HepG2 (cell line): ENCODE data around the gene C1orf21. TPM values are rescaled to one million over a fixed set of nuclear protein-coding genes. Genes with fewer than 3 reads are reported as not detected.

Experiments
- ATAC-seq: fragments of 200-7000 bp; cut with Tn5 transposase; 3 replicates; pipeline ENCODE4 v1.9.1; 2020; ENCODE audit warnings: mild to moderate bottlenecking, moderate library complexity
- BruUV-seq: library from RNA; stranded (reverse); fragments of 400-500 nt; replicated peaks from 2 replicates; lab custom pipeline; 2021; lab: Mats Ljungman, UMichigan
- CTCF ChIA-PET: fragments of 300-600 bp; formaldehyde crosslinking; extraction: SDS; loops from one replicate; lab custom pipeline; 2021; ENCODE audit warnings: low total read pairs, inconsistent platforms, low intra/inter-chr PET ratio; lab: Yijun Ruan, JAX
- POLR2A ChIA-PET: fragments of 350-600 bp; sonication (Branson Sonifier 250); formaldehyde crosslinking; loops from one replicate; lab custom pipeline; 2020; ENCODE audit warnings: antibody characterized with exemption, inconsistent platforms; lab: Yijun Ruan, JAX
- DNase-seq: peaks from one replicate; pipeline ENCODE4 v3.0.0-alpha.2; 2015; ENCODE audit warnings: low spot score
- FAIRE-seq: peaks from 3 replicates; lab custom pipeline; 2011; peaks lifted over from hg19 to GRCh38; lab: Jason Lieb, UNC
- H2AFZ ChIP-seq: one replicate; pipeline ENCODE4 v1.6.1; 2011; ENCODE audit warnings: low read length, inconsistent platforms
- H3K27ac ChIP-seq: fragments of 300-600 bp; 3 replicates; pipeline ENCODE4 v1.8.0; 2011; ENCODE audit warnings: mixed run types, mild to moderate bottlenecking, mixed read lengths, low read length, inconsistent platforms; ENCODE audit not compliant: insufficient read depth; ENCODE audit errors: extremely low read length
- H3K27me3 ChIP-seq, 2 experiments: fragments of 200-600 bp in 1 of 2; 2 replicates in 1 of 2; 3 replicates in 1 of 2; pipeline versions ENCODE4 v1.6.0 to v1.8.0; 2011; ENCODE audit warnings: low read length in 2 of 2, mild to moderate bottlenecking in 2 of 2, moderate library complexity in 2 of 2, inconsistent platforms in 1 of 2; ENCODE audit not compliant: insufficient read depth in 2 of 2, control insufficient read depth in 1 of 2
- H3K36me3 ChIP-seq, 2 experiments: fragments of 200-600 bp in 1 of 2; replicated peaks in 1 of 2; 2 replicates in 1 of 2; 3 replicates in 1 of 2; pipeline versions ENCODE4 v1.5.1 to v1.8.0; 2011; ENCODE audit warnings: low read length in 2 of 2, inconsistent platforms in 1 of 2; ENCODE audit not compliant: insufficient read depth in 2 of 2, control insufficient read depth in 1 of 2
- H3K4me1 ChIP-seq: 2 replicates; pipeline ENCODE4 v1.5.1; 2012; ENCODE audit warnings: low read length, inconsistent platforms; ENCODE audit not compliant: insufficient read depth
- H3K4me2 ChIP-seq: 2 replicates; pipeline ENCODE4 v1.6.0; 2011; ENCODE audit warnings: low read depth, low read length, inconsistent platforms
- H3K4me3 ChIP-seq, 3 experiments: fragments of 200-600 bp in 1 of 3; sonication (generic), shearing (Covaris generic) in 1 of 3; replicated peaks in 1 of 3; 2 replicates each; pipeline ENCODE4 v1.5.1; 2011 to 2016; ENCODE audit warnings: low read length in 3 of 3, inconsistent platforms in 2 of 3, low read depth in 2 of 3, mild to moderate bottlenecking in 2 of 3, control low read depth in 1 of 3, mixed read lengths in 1 of 3; ENCODE audit not compliant: insufficient read depth in 1 of 3
- H3K79me2 ChIP-seq: one replicate; pipeline ENCODE4 v1.6.1; 2011; ENCODE audit warnings: low read length, inconsistent platforms; ENCODE audit not compliant: insufficient read depth
- H3K9ac ChIP-seq: 2 replicates; pipeline ENCODE4 v1.6.0; 2011; ENCODE audit warnings: mild to moderate bottlenecking, low read depth, low read length, inconsistent platforms; ENCODE audit not compliant: insufficient read depth
- H3K9me3 ChIP-seq: 2 replicates; pipeline ENCODE4 v1.5.1; 2012; ENCODE audit warnings: mild to moderate bottlenecking, low read length
- H4K20me1 ChIP-seq: 2 replicates; pipeline ENCODE4 v1.6.0; 2011; ENCODE audit warnings: inconsistent platforms, mild to moderate bottlenecking, low read length, moderate library complexity; ENCODE audit not compliant: insufficient read depth
- EZH2 ChIP-seq: conservative IDR thresholded peaks from 2 replicates; pipeline ENCODE4 v1.6.1; 2012; ENCODE audit warnings: mild to moderate bottlenecking, low read depth, low read length, moderate library complexity
- GATA4 ChIP-seq: sonication (generic); IDR thresholded peaks from 2 replicates; pipeline ENCODE4 v1.6.1; 2016; ENCODE audit warnings: antibody characterized with exemption, low read depth, borderline replicate concordance
- KDM3A ChIP-seq: IDR thresholded peaks from 2 replicates; pipeline ENCODE4 v1.6.1; 2018; ENCODE audit warnings: low read depth, missing compliant biosample characterization
- NFIB ChIP-seq: sonication (generic); formaldehyde crosslinking; IDR thresholded peaks from 2 replicates; pipeline ENCODE4 v1.9.0; 2021; ENCODE audit warnings: missing genetic modification reagents, mild to moderate bottlenecking, borderline replicate concordance
- NPAS2 ChIP-seq: sonication (generic); formaldehyde crosslinking; IDR thresholded peaks from 2 replicates; pipeline ENCODE4 v1.8.0; 2022; ENCODE audit warnings: mild to moderate bottlenecking, missing genetic modification reagents, borderline replicate concordance
- SP4 ChIP-seq: sonication (generic); formaldehyde crosslinking; IDR thresholded peaks from 2 replicates; pipeline ENCODE4 v1.8.1; 2023; ENCODE audit warnings: mild to moderate bottlenecking, missing genetic modification reagents
- ZFAT ChIP-seq: sonication (generic); formaldehyde crosslinking; conservative IDR thresholded peaks from 2 replicates; pipeline ENCODE4 v1.8.1; 2023; ENCODE audit warnings: missing genetic modification reagents, inconsistent platforms
- WGBS: methylation state at CpG from one replicate; pipeline ENCODE4 v1.1.6; 2017; ENCODE audit warnings: low lambda C conversion rate; 5-methylcytosine and 5-hydroxymethylcytosine counted together
- in situ Hi-C: cut with HindIII; loops from 2 replicates; pipeline ENCODE4 v1.10.0; 2017; ENCODE audit warnings: low pct_unique_long_range_greater_than_20kb; ENCODE audit not compliant: extremely low pct_ligation_motif_present
- intact Hi-C: fragments of 100-400 bp; cut with micrococcal nuclease; formaldehyde crosslinking; loops from one replicate; pipeline ENCODE4 v1.10.0; 2022; ENCODE audit not compliant: unreplicated experiment
- polyA plus RNA-seq, 8 experiments: library from polyadenylated mRNA; depleted of rRNA in 3 of 8; stranded (reverse) in 7 of 8; unstranded in 1 of 8; fragments of >200 nt; fragmentation: Illumina TruSeq in 4 of 8; extraction: Trizol in 4 of 8; gene quantifications; 2 replicates each; pipeline versions ENCODE4 v1.2.1 to v1.2.3, GENCODE V29; 2011 to 2016; ENCODE audit warnings: low read depth in 4 of 8, missing spikeins in 1 of 8, mixed read lengths in 1 of 8; ENCODE audit not compliant: insufficient read depth in 1 of 8
- total RNA-seq, 5 experiments: library from RNA; depleted of rRNA; stranded (reverse); fragments of >200 nt; fragmentation: Illumina TruSeq; extraction: Trizol; gene quantifications; 2 replicates each; pipeline ENCODE4 v1.2.3, GENCODE V29; 2016; ENCODE audit warnings: low read depth in 1 of 5
- TF ChIP-seq, protein P1 (sequence below): sonication (generic); formaldehyde crosslinking; IDR thresholded peaks from 2 replicates; pipeline ENCODE4 v1.4.0; 2020; ENCODE audit warnings: missing genetic modification reagents
- TF ChIP-seq, protein P2 (sequence below): sonication (generic); formaldehyde crosslinking; IDR thresholded peaks from 2 replicates; pipeline ENCODE4 v1.4.0; 2020; ENCODE audit warnings: mild to moderate bottlenecking, missing genetic modification reagents, borderline replicate concordance

C1orf21 gene
- total and polyA plus RNA-seq, 2 of the 13 experiments (the other 11 are each of a cell fraction or from before 2014, with no cell fraction given): not detected

DNA sequence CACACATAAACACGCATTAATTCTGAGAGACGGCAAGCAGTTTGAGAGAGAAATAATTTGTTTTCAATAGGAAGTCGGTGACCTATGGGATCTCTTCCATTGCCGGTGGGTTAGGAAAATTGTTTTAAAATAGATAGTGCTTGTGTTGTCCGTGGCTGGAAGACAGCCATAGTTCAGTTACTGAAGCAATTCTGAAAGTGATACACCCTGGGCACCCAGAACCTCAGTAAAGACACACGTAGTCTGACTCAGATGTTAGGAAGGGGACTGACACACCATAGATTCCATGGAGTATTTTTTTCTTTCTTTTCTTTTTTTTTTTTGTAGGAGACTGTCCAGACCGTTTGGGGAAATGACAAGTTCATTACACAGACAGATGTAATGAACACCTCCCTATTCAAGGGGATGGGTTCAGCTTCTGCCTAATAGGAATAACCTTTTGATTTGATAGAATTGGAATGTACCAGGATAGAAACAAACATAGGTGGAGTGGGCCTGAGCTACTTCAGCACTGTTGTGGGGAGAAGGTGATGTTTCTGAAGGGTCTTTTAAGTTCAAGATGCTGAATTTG, 1.6 kb downstream of the C1orf21 start:
- POLR2A ChIA-PET: no interaction called here
- intact Hi-C loops: no loop called here
- CTCF ChIA-PET: no interaction called here
- no peaks in the 10 kb centered on the region for H3K79me2 ChIP-seq
- H3K9ac ChIP-seq: no peak overlapping the region
- ATAC-seq: no peak
- H3K4me3 ChIP-seq: no peak overlapping the region
- H3K27me3 ChIP-seq: peaks cover 5 to 53% of the 10 kb centered on the region in 2 experiments
- H3K4me1 ChIP-seq: peaks cover 17% of the 10 kb centered on the region
- WGBS: 8% methylated on average over 7 of the region's 7 CpGs
- H3K4me2 ChIP-seq: no peak overlapping the region
- H3K27ac ChIP-seq: no peak overlapping the region
- H3K9me3 ChIP-seq: no peaks in the 10 kb centered on the region
- H4K20me1 ChIP-seq: no peaks in the 10 kb centered on the region
- no peak overlapping the region for H2AFZ ChIP-seq
- DNase-seq: no peak
- BruUV-seq: no TSS peak
- in situ Hi-C loops: no loop called here
- FAIRE-seq: no peak
- no peaks in the 10 kb centered on the region for H3K36me3 ChIP-seq
- TF ChIP-seq GATA4: no peak
- peak; percentile 84; the same call in 1 of the 2 replicates for TF ChIP-seq EZH2

DNA sequence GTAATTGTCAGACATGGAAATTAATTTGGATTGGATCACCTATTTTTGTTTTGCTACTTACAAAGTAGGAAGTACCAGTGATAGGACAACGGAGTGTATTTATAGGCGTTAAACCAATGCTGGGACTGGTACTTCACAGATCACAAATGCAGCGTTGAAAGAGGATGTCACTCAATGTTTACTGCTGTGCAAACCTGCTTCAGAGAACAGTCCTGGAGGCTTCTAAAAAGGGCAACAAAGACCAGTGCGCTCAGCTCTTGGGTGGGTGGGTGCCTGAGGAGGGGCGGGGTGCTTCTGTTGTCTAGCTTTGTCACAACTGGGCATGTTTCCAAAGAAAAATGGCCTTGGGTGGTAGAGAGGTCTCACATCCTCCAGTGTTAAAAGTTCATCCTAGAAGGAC, 2.1 kb downstream of the C1orf21 start:
- H3K27ac ChIP-seq: no peak overlapping the region
- in situ Hi-C loops (no loop called here), intact Hi-C loops (no loop called here)
- no peak overlapping the region for H3K4me2 ChIP-seq
- peaks cover 5 to 53% of the 10 kb centered on the region in 2 experiments for H3K27me3 ChIP-seq
- no peaks in the 10 kb centered on the region for H4K20me1 ChIP-seq
- ChIA-PET CTCF (no interaction called here), POLR2A (no interaction called here)
- H3K79me2 ChIP-seq: no peaks in the 10 kb centered on the region
- DNase-seq: no peak
- 42% methylated on average over 4 of the region's 5 CpGs for WGBS
- H3K4me1 ChIP-seq: peaks cover 17% of the 10 kb centered on the region
- no peak overlapping the region for H3K4me3 ChIP-seq
- H3K36me3 ChIP-seq: no peaks in the 10 kb centered on the region
- BruUV-seq: no TSS peak
- FAIRE-seq: no peak
- ATAC-seq: no peak
- H3K9me3 ChIP-seq: no peaks in the 10 kb centered on the region
- no peak overlapping the region for H2AFZ ChIP-seq
- no peak overlapping the region for H3K9ac ChIP-seq
- no peak for TF ChIP-seq NPAS2 (CRISPR knock-in tag)
- no peak for TF ChIP-seq SP4 (CRISPR knock-in tag)
- no peak for TF ChIP-seq KDM3A (CRISPR knock-in tag)
- no peak for TF ChIP-seq ZFAT (CRISPR knock-in tag)
- no peak for TF ChIP-seq NFIB
- TF ChIP-seq, protein P1, sequence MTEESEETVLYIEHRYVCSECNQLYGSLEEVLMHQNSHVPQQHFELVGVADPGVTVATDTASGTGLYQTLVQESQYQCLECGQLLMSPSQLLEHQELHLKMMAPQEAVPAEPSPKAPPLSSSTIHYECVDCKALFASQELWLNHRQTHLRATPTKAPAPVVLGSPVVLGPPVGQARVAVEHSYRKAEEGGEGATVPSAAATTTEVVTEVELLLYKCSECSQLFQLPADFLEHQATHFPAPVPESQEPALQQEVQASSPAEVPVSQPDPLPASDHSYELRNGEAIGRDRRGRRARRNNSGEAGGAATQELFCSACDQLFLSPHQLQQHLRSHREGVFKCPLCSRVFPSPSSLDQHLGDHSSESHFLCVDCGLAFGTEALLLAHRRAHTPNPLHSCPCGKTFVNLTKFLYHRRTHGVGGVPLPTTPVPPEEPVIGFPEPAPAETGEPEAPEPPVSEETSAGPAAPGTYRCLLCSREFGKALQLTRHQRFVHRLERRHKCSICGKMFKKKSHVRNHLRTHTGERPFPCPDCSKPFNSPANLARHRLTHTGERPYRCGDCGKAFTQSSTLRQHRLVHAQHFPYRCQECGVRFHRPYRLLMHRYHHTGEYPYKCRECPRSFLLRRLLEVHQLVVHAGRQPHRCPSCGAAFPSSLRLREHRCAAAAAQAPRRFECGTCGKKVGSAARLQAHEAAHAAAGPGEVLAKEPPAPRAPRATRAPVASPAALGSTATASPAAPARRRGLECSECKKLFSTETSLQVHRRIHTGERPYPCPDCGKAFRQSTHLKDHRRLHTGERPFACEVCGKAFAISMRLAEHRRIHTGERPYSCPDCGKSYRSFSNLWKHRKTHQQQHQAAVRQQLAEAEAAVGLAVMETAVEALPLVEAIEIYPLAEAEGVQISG (CRISPR knock-in tag): no peak
- TF ChIP-seq, protein P2, sequence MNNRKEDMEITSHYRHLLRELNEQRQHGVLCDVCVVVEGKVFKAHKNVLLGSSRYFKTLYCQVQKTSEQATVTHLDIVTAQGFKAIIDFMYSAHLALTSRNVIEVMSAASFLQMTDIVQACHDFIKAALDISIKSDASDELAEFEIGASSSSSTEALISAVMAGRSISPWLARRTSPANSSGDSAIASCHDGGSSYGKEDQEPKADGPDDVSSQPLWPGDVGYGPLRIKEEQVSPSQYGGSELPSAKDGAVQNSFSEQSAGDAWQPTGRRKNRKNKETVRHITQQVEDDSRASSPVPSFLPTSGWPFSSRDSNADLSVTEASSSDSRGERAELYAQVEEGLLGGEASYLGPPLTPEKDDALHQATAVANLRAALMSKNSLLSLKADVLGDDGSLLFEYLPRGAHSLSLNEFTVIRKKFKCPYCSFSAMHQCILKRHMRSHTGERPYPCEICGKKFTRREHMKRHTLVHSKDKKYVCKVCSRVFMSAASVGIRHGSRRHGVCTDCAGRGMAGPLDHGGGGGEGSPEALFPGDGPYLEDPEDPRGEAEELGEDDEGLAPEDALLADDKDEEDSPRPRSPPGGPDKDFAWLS (CRISPR knock-in tag): no peak
